Activated CD8-positive, alpha-beta memory T cell treated with anti-CD3 and anti-CD28 coated beads for 48 hours (primary cell): ENCODE results near the gene TAS2R41.

ENCODE experiments used
- DNase-seq, 3 experiments: peaks; one replicate each; pipeline ENCODE4 v3.0.0-alpha.2; 2020; ENCODE audit warnings: low read depth in 2 of 3, low spot score in 2 of 3

Gene TAS2R41

DNA sequence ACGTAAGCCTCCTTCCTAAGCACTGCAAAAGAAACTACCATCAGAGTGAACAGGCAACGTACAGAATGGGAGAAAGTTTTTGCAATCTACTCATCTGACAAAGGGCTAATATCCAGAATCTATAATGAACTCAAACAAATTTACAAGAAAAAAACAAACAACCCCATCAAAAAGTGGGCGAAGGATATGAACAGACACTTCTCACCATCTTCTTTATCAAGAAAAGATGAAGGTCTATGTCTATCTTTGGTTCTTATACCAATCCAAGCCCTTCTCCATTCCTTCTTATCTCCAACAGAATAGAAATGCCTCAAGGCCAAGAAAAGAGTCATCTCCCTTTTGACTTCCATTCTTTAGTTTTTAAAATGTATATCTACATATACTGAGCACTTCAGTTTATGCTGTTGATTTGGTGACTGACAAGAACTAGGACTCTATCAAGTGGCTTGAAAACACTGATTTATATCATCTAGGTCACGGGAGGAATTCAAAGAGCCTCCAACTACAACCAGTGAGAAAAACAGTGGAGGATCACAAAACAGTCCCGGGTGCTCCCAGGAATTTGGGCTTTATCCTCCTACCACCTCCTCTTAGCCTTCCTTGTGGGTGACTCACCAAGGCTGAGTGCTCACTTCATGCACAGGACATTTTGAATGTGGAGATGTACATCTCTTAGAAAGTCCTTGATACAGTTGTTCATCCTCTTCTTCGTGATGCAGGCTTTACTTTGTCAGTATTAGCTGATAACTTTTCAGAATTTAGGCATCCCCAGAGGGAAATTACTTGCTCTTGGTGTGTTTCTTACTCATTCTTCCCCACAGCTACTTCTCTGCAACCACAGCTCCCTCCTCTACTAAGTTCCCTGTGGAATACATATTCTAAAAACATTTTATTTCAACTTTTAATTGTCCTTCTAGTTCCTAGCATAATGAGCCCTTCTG lies 15.4 kb downstream of the TAS2R41 start:
- DNase-seq = no peak

DNA sequence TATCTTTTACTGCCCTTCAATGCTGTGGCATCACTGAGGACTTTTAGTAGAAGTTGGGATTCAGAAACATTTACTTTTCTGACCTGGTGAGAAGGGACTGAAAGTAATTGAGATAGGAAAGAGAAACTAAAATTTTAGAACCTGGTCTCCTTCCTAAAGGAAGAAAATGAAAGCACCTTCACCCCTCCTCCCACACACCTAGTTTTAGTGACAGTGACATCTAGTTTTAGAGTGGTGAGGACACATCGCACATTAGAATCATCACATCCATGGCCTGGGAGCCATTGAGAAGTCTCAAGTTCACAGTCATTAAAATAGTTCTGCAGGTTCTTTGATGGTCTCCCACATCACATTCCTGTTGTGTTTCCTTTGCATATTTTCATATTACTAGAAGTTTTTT lies 16.1 kb downstream of the TAS2R41 start:
- DNase-seq = no peak

DNA sequence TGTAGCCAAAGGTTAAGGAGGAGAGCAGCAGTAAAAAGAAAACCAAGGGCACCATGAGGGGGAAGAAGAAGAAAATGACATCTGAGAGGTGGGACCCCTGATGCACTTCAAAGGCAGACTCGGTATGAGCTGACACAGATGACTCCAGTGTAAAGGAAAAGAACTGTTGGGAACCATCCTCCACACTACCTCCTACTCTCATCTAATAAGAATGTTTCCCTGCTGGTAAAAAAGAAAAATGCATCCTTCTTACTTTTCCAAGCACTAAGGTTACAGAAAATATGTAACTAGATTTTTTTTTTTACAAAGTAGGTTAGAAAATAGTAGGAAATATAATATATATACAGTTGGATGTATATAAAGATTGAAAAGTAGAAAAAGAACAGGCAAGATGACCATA lies 16.9 kb downstream of the TAS2R41 start:
- no peak for DNase-seq

DNA sequence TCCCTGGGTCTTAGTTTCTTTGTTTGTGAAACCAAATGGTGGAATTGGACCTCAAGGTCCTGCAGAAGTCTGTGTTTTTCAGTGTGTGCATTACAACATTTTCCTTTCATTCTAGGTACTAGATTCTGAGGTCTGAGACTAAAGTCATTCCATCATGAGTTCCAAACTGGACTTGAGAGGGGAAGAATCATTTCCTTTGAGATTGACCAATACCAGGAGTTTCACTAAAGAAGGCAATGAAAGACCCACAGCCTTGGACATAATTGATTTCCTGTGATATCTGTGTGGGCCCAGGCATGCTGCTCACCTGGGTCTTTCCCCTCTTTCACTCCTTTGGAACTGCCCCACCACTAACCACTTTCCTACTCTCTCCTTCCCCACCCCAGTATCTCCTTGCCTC lies 18.2 kb downstream of the TAS2R41 start:
- DNase-seq = no peak

DNA sequence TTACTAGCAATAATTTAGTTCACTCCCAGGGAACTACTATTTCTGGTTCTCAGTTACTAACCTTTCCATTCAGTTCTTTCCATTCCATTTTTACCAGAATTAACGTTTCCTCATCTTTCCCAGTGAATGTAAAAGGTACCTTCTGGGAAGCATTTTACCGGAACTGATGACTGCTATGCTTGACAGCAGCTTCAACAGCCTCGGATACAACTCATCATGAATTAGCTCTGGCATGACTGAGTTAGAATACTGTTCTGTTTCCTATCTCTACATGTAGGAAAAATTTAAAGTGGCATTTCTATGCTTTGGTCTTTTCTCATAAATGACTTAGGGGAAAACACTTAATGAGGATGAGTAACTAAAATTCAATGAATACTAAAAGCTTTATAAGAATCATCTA lies 18.6 kb downstream of the TAS2R41 start:
- DNase-seq = no peak

DNA sequence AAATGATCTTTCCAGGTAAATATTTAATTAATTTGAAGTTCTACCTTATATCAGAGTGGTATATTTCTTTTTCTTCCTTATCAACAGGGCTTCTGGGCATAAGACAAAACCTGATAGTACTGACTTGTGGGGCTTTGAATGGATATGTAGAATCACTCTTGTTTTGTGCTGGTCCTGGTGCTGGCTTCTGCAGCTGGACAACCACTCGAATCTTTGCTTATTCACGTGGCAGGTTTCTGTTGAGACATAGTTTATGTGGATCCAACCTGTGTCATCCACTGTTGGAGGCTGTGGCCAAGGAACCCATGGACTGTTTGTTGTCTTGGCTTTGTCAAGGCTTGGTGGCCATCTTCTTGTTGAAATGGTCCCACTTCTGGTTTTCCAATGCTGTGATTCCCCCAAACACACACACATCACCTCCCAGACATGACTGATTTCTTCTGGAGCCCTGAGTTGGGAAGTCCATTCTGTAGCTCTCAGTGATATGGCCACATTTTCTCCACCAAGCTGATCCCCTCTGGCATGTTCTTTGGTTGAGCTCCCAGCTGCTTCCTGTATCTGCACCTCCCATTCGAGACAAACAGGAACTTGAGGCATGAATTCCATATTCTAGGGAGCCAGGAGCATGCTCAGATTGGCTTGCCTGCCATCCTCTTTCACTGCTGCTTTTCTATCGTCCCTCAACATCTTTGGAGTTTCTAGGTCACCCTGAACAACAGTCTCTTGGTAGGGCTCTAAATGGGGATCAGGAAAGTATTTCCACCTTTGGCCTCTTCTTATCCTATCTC lies 19.5 kb downstream of the TAS2R41 start:
- no peak for DNase-seq

DNA sequence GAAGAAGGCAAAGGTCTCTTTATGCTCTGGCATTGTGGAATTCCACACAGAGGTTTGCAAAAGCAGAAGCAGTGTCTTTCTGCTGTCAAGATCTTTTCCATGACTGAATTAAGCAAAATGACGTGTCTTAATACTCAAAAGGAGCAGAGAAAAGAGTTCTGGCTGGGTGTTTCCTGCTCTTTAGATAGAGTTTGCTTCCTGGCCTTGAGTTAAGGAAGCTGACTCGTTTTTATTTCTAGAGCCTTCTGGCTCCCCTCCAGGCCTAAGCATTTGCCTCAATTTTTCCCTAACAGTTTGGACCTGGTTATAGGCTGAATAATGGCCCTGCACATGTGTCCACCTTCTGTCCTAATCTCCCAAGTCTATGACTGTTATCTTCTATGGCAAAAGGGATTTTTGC lies 21.6 kb downstream of the TAS2R41 start:
- no peak for DNase-seq

DNA sequence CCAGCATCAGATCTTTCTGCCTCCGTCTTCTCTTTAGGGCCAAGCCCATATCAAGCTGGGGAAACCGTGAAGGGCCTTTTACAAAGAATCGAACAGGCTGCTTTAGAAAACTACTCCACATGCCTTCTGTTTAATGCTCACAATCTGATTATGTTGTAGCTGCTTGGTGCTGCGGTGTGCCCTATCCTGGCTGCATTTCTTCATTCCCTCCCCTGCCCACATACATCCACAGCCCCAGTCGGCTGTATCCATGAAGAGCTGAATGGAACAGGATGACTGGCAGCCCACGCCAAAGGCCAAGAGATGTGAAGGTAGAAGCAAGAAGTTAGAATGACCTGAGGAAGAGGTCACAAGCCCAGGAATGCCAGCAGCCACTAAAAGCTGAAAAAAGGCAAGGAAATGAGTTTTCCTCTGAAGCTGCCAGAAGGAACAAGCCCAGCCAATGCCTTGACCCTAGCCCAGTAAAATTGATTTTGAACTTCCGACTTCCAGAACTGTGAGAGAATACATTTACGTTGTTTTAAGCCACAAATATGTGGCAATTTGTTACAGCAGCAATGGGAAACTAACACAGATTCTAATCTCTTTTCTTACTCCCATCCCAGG lies 22.2 kb downstream of the TAS2R41 start:
- no peak for DNase-seq

DNA sequence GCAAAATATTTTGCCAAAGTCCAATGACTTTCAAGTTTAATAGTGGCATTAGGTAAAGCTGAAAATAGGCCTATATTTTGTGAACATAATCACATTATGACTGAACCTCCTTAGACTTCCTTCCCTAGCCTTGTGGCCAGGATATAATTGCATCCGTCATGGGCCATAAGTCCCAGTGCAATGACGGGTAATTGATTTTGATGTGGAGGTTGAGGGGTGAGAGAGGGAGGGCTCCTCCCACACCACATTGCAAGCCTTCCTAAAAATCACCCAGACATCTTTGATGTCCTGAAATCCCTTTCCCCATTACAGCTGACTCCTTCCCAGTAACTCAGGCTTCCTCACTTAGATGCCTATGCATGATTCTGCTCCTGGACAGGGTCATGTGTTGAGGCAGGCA lies 25.6 kb downstream of the TAS2R41 start:
- no peak for DNase-seq

DNA sequence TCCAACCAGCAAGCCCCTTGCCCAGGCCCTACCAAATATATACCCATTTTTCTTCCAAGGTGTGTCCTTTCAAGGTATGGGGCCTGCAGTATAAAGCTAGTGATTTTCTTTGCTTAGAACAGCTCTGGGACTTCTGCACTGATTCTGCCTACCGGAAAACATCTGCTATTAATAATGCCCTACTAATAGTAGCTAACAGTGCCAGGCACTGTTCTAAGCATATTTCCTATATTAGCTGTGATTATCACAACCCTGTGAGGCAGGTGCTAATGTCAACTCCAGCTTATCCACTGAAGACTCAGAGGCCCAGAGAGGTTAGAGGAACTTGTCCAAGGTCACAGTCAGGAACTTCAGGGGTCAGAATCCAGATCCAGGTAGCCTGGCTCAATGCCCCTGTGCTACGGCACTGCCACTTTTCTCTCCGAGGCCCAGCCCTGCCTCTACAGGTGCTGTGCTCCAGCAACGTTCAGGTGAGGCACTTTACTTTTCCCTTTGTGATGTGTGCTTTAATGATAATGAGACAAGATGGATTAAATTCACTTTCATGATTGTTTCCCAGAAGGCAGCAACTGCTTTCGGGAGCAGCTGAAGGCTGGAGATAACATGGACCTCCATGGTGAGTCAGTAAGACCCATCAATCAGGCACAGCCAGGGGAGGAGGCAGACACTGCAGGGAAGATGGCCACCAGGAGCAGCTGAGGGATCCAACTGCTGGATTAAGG lies 26.7 kb downstream of the TAS2R41 start:
- no peak for DNase-seq

DNA sequence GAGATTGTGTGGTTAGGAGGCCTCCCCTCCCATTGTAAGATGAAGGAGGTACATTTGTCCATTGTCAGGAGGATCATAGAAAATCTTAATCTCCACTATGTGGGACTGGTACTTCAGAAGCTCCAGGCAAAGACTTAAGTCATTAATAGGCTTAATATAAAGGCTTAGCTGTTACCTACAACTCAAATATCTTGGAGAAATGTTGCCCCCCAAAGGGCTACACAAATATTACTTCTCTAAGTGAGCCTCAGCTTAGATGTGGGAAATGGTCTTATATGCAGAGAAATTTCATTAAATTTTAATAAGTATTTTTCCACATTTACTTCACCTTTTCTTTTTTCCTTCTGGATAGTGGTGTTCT lies 27.2 kb downstream of the TAS2R41 start:
- no peak for DNase-seq

DNA sequence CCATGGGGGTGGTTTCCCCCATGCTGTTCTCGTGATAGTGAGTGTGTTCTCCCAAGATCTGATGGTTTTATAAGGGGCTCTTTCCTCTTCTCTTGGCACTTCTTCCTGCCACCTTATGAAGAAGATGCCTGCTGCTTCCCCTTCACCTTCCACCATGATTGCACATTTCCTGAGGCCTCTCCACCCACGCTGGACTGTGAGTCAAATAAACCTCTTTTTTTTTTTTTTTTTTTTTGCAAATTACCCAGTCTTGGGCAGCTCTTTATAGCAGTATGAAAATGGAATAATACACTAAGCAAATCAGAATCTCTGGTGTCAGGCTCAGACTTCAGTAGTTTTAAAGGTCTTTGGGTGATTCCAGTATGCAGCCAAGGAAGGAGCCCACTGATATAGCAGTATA lies 28.2 kb downstream of the TAS2R41 start:
- DNase-seq = no peak

DNA sequence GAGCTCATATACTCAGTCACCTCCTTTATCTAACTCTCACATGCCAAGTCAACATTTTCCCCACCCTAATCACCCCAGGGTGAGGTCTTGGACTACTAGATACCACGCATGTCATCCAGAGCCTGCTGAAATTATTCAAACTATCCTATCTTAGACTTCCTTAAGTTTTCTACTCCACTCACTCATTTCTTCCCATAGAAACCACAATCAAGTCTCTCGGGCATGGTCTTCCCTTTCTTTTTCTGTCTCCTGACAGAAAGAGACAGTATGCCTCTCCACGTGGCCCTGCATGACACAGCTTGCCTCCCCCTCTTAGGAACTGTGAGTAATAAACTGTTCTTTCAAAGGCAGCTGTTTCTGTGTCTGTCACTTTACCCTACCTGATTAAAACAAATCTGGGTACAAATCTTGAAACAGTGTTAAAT lies 29.4 kb downstream of the TAS2R41 start:
- DNase-seq = no peak

DNA sequence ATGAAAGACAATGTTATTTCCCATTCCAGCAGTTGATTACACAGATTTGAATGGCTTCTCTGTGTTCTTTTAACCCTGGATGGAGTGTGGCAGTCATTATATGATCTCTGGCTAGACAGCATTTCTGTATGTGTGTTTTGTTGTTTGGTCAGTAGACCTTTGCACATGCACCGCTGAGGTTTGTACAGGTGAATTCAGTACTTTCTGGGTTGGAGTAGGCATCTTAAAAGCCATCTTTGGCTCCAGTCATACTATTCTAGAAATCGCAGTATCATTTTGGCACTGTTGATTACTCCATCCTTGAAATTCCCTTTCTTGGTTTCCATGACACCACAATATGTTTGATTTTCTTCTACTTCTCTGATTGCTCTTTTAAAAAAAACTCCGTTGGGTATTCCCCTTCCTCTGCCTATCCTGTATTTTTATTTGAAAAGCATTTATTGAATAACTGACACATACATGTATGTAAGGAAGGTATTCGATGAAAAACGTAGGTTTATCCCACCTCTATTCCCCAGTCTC lies 29.9 kb downstream of the TAS2R41 start:
- no peak for DNase-seq

DNA sequence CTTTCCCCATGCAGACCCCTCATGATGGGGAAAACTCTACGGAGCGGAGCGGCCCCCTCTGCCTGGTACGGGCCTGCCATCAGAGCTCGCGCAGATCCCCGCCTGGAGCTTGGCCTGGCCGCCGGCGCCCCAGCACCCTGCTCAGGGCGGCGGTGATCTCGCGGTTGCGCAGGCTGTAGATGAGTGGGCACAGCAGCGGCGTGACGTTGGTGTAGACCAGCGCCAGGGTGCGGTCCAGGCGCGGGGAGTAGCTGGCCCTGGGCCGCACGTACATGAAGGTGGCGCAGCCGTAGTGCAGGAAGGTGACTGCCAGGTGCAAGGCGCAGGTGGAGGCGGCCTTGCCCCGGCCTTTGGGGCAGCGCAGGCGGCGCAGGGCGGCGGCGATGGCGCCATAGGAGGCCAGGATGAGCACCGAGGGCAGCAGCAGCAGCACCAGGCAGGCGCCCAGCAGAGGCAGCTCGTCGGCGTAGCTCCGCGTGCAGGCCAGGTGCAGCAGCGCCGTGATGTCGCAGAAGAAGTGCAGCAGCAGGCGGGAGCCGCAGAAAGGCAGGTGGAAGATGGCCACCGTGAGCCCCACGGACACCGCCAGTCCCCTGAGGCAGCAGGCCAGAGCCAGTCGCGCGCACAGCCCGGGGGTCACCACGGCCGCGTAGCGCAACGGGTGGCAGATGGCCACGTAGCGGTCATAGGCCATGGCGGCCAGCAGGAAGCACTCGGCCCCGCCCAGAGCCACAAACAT lies 33.4 kb downstream of the TAS2R41 start:
- DNase-seq = no peak

DNA sequence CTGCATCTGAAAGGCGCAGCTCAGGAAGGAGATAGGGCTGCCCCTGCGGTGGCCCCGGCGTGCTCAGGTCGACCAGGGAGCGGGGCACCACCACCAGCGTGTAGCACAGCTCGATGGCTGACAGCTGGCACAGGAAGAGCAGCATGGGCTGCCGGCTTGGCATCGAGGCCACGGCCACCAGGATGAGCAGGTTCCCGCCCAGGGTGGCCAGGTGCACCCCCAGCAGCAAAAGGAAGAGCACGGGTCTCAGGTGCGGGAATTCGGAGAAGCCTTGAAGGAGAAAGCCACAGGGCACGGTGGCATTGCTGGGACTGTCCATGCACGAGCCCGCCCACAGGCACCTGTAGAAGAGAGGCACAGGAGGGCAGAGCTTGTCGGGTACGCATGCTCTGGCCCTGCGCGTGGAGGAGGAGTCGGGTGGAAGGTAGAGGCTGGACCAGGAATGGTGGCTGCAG lies 33.9 kb downstream of the TAS2R41 start:
- DNase-seq = no peak

DNA sequence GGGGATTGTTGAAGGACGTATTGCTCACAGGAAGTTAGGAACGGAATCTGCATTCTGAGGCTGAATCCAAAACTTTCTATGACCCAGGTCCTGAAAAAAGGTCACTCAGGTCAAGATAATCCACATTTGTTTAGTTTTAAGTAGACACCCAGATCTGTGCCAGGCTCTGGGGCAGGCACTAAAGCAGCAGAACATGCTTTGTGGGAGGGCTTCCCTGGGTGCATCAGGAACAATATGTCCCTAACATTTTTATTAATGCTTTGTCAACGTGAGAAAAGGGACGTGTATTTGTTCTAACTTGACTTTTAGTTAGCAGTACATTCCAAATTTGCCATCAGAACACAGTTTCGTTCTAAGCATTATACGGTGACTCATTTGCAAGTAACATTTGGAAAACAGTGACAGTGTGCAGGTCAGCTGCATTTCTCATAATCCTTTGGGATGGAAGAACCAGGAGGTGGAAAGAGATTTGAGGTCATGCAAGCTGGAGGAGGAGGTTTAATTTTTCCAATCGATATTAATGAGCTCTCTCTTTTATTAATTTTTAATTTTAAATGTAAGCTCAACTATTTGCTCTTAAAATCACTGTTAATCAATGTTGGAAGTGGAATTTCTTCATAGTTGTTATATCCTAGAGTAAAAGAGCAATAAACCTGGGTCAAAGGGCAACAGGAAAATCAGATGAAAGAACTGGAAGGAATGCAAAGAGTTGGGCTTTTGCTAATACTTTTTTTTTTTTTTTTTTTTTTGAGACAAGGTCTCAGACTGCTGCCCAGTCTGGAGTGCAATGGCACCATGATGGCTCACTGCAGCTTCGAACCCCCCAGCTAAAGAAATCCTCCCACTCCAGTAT lies 35.0 kb downstream of the TAS2R41 start:
- DNase-seq = no peak

DNA sequence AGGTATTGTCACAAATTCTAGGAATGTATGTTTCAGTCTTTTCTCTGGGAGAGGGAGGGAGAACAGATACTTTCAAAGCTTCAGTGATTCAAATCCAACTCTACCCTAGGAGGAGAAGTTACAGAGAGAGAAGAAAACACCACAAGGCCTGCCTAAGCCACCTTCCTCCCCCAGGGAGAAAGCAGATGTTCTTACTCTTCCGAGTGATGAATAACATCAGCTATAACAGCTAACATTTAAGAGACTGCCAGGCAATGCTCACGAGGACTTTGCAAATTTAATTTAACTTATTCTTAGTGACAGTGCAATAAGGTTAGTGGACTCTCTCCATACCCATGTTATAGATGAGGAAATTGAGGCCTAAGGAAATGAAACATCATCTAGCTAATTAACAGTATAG lies 36.8 kb downstream of the TAS2R41 start:
- DNase-seq = no peak

DNA sequence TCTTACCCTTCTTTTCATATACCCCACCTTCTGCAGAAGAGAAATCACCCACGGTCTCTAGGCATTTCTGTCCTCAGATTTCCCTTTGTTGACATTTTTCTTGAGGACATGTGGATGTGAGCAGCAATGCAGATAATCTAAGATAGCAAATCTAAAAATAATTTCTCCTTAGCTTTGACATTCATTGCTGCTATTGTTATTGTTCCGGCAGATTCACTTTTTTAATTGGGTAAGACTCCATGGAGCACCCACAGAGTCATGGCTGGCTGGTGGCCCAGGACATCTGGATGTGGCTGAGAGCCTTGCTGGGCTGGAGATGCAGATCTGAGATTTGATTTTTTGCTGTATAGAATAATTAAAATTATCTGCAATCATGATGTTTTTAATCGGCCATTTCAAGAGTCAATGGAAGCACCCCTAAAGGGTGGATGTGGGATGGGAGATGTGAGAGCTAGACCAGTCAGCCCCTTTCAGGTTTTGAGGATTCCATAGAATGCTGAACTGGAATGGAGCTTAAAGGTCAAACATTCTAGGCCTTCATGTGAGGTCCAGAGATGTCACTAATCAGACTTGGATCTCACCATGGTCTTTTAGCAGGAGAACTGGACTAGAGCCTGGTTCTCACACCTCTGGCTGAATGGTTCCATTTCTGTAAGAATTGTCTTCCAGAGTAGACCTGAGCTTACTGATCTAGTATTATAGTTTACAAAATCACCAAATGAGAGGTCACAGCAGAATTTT lies 37.5 kb downstream of the TAS2R41 start:
- DNase-seq = no peak
